Globus pallidus (tissue), 1 donor: ENCODE results near the gene C1RL.

Experiments
- DNase-seq: peaks from one replicate; pipeline ENCODE4 v3.0.0-alpha.2; 2015; ENCODE audit warnings: low spot score

Gene C1RL

GRCh38 chr12:7108796-7109571 lies at the start of gene C1RL:
C1RL (minus strand) TSS chr12:7109214; CDS start chr12:7109180, 34 bp downstream.
- peak; percentile 46 for DNase-seq

GRCh38 chr12:7157391-7157790 lies 48.4 kb upstream of the C1RL start:
- DNase-seq: no peak

- DNase-seq: no peak
Measured at GRCh38 chr12:7156259-7157197, 47.5 kb upstream of the C1RL start.

GRCh38 chr12:7155471-7156034 lies 46.5 kb upstream of the C1RL start:
- no peak for DNase-seq

- DNase-seq: no peak
Measured at GRCh38 chr12:7154901-7155470, 46.0 kb upstream of the C1RL start.

- no peak for DNase-seq
Measured at GRCh38 chr12:7154042-7154441, 45.0 kb upstream of the C1RL start.

- no peak for DNase-seq
Measured at GRCh38 chr12:7152818-7153217, 43.8 kb upstream of the C1RL start.

GRCh38 chr12:7151532-7151931 lies 42.5 kb upstream of the C1RL start:
- no peak for DNase-seq

- no peak for DNase-seq
Measured at GRCh38 chr12:7150841-7151240, 41.8 kb upstream of the C1RL start.

- no peak for DNase-seq
Measured at GRCh38 chr12:7150356-7150755, 41.3 kb upstream of the C1RL start.

- no peak for DNase-seq
Measured at GRCh38 chr12:7146906-7147305, 37.9 kb upstream of the C1RL start.

GRCh38 chr12:7146228-7146627 lies 37.2 kb upstream of the C1RL start:
- no peak for DNase-seq

- DNase-seq: no peak
Measured at GRCh38 chr12:7145671-7146070, 36.7 kb upstream of the C1RL start.

- peak; percentile 16 for DNase-seq
Measured at GRCh38 chr12:7144414-7145120, 35.6 kb upstream of the C1RL start.

GRCh38 chr12:7143564-7143963 lies 34.5 kb upstream of the C1RL start:
- no peak for DNase-seq

- DNase-seq: no peak
Measured at GRCh38 chr12:7142809-7143465, 33.9 kb upstream of the C1RL start.

- peak; percentile 16 for DNase-seq
Measured at GRCh38 chr12:7142056-7142644, 33.1 kb upstream of the C1RL start.

GRCh38 chr12:7141351-7142005 lies 32.5 kb upstream of the C1RL start:
- no peak for DNase-seq

- DNase-seq: no peak
Measured at GRCh38 chr12:7139200-7139599, 30.2 kb upstream of the C1RL start.

- no peak for DNase-seq
Measured at GRCh38 chr12:7137908-7138307, 28.9 kb upstream of the C1RL start.
